ENCODE measurements around the gene WAS. TPM values are rescaled to one million over a fixed set of nuclear protein-coding genes. Genes with fewer than 3 reads are reported as not detected.

Gene WAS
- total RNA-seq, 1 experiment from 2014 or later, result 0.24 TPM

DNA sequence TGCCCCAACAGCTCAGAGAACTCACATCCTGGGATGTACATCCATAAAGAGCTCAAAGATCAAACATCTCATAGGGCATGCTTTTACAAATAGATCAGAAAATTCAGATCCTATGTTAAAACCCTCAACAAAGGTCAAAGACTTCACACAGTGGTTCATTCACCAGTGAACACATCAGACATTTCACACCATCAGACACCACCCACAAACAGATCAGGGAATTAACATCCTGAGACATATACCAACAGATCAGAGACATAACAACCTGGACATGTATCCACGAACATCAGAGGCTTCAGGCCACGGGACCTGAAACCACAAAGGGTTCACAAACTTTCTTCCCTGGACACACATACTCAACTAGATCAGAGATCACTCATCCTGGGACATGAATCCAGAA is 36.4 kb downstream of the WAS start:
- no peak overlapping the region for H3K14ac ChIP-seq (ENCODE audit: insufficient read depth, low read length)
- no peaks in the 10 kb centered on the region for H3K79me1 ChIP-seq (ENCODE audit: insufficient read depth, low read depth, low read length, poor library complexity, severe bottlenecking)
- H2AK5ac ChIP-seq (ENCODE audit: insufficient read length, low read length), result no peak overlapping the region
- no peaks in the 10 kb centered on the region for H3K23me2 ChIP-seq (ENCODE audit: insufficient read length, low read depth, low read length, poor library complexity, severe bottlenecking)
- H3K27me3 ChIP-seq (ENCODE audit: insufficient read depth, low read length), result no peaks in the 10 kb centered on the region; the same call in 1 of the 2 replicates
- no peaks in the 10 kb centered on the region for H3K4me1 Mint-ChIP-seq
- H3K27me3 Mint-ChIP-seq (ENCODE audit: low read depth), result peaks cover 15% of the 10 kb centered on the region
- WGBS (ENCODE audit: extremely low coverage, insufficient read length, low lambda C conversion rate), result no CpG with 5 or more reads among the region's 2 CpGs
- no peaks in the 10 kb centered on the region for H4K20me1 ChIP-seq (ENCODE audit: control insufficient read depth, insufficient read depth, insufficient read length)
- H4K91ac ChIP-seq (ENCODE audit: insufficient read length, low read depth, low read length), result no peak overlapping the region
- H2BK120ac ChIP-seq (ENCODE audit: low read depth, low read length, poor library complexity, severe bottlenecking), result no peak overlapping the region
- H3K79me2 ChIP-seq (ENCODE audit: insufficient read depth, low read length), result no peaks in the 10 kb centered on the region
- H2AFZ ChIP-seq (ENCODE audit: low read length), result no peak overlapping the region
- no peak overlapping the region for H3K27ac ChIP-seq (ENCODE audit: insufficient read length, low read depth, low read length)
- H3K9ac ChIP-seq (ENCODE audit: extremely low read depth, insufficient read length, low read length), result no peak overlapping the region
- no peak overlapping the region for H3K18ac ChIP-seq (ENCODE audit: insufficient read length, low read depth, low read length)
- H3K23ac ChIP-seq (ENCODE audit: insufficient read length, low read depth, low read length), result no peak overlapping the region
- H3K27ac Mint-ChIP-seq, result no peak overlapping the region
- no peak overlapping the region for H2BK12ac ChIP-seq (ENCODE audit: insufficient read length, low read depth, low read length)
- H3K4me3 Mint-ChIP-seq, result no peak overlapping the region
- H4K8ac ChIP-seq (replicated peaks; ENCODE audit: insufficient read length, low read depth, low read length), result no peak overlapping the region
- no peak overlapping the region; the same call in 1 of the 2 replicates for H2BK15ac ChIP-seq (ENCODE audit: low read depth, low read length)
- no peak overlapping the region for H4K5ac ChIP-seq (ENCODE audit: insufficient read length, low read depth, low read length)
- H3K4me2 ChIP-seq (ENCODE audit: insufficient read depth, insufficient read length, low read length), result no peak overlapping the region
- H3K36me3 Mint-ChIP-seq (ENCODE audit: insufficient read depth in 1 of 3, low read depth in 3 of 3), result peaks cover 0 to 4% (median 2%) of the 10 kb centered on the region in 3 experiments; a peak in 4 of 7 replicates
- H3K4me1 ChIP-seq (ENCODE audit: insufficient read depth, low read length), result no peaks in the 10 kb centered on the region
- no peak for TF ChIP-seq CTCF (conservative IDR thresholded peaks at IDR 0.05)
- H2BK20ac ChIP-seq (ENCODE audit: low read depth, low read length, poor library complexity, severe bottlenecking), result no peak overlapping the region
- no peak overlapping the region for H3T11ph ChIP-seq (ENCODE audit: low read length)
- no peak overlapping the region for H3K4ac ChIP-seq (ENCODE audit: low read depth, low read length)
- H3K9me3 ChIP-seq (ENCODE audit: control insufficient read depth, low read depth, low read length), result peaks cover 46% of the 10 kb centered on the region
- H3K9me3 Mint-ChIP-seq, result peaks cover 41 to 42% of the 10 kb centered on the region in 2 experiments
- no peak overlapping the region for H3K56ac ChIP-seq (ENCODE audit: insufficient read length, low read depth, low read length)
- DNase-seq, result no peak
- H2BK5ac ChIP-seq (ENCODE audit: insufficient read length, low read length), result no peak overlapping the region
